GM13976 (cell line): ENCODE results near the gene WDTC1.

Experiments
- DNase-seq: peaks from one replicate; pipeline ENCODE4 v3.0.0; 2012; ENCODE audit warnings: low spot score
- CTCF ChIP-seq: IDR thresholded peaks from 2 replicates; pipeline ENCODE4 v1.5.1; 2012; ENCODE audit warnings: borderline replicate concordance, mild to moderate bottlenecking; ENCODE audit not compliant: insufficient read depth; ENCODE audit errors: extremely low read depth, missing control alignments, control extremely low read depth
- in situ Hi-C: fragments of 300-500 bp; cut with MboI; formaldehyde crosslinking; loops from one replicate; pipeline ENCODE4 v1.12.0; 2022; ENCODE audit warnings: low sequenced_read_pairs, mixed read lengths, inconsistent platforms; ENCODE audit not compliant: unreplicated experiment

The WDTC1 gene

GRCh38 chr1:27341525-27342252, 107.3 kb downstream of the WDTC1 start, which contains the start of gene SYTL1:
SYTL1 (plus strand) TSS chr1:27342022; CDS start chr1:27345335, 3,313 bp downstream.
- DNase-seq: peak; percentile 86
- no peak for TF ChIP-seq CTCF
- in situ Hi-C loops: no loop called here

GRCh38 chr1:27342391-27342777, 108.0 kb downstream of the WDTC1 start:
- in situ Hi-C loops: no loop called here
- no peak for TF ChIP-seq CTCF
- DNase-seq: peak; percentile 65

- in situ Hi-C loops: no loop called here
- TF ChIP-seq CTCF: no peak
- peak; percentile 69 for DNase-seq
These were observed 108.6 kb downstream of the WDTC1 start for GRCh38 chr1:27342778-27343638.

GRCh38 chr1:27343639-27344025, 109.2 kb downstream of the WDTC1 start:
- TF ChIP-seq CTCF: no peak
- DNase-seq: no peak
- in situ Hi-C loops: no loop called here

GRCh38 chr1:27345272-27345671, 110.8 kb downstream of the WDTC1 start:
- DNase-seq: no peak
- TF ChIP-seq CTCF: no peak
- in situ Hi-C loops: no loop called here

GRCh38 chr1:27346357-27346756, 111.9 kb downstream of the WDTC1 start:
- DNase-seq: no peak
- no peak for TF ChIP-seq CTCF
- in situ Hi-C loops: no loop called here
